Karpas-422 (cell line): ENCODE results near the gene LIMS1. TPM values are rescaled to one million over a fixed set of nuclear protein-coding genes. Genes with fewer than 3 reads are reported as not detected.

Experiments used
- DNase-seq: peaks from one replicate; pipeline ENCODE4 v3.0.0-alpha.2; 2015
- H2AFZ ChIP-seq: fragments of 200-600 bp; sonication (generic); 2 replicates; pipeline ENCODE4 v1.6.1; 2014; ENCODE audit warnings: antibody characterized with exemption, low read length, mixed read lengths
- H3K27ac ChIP-seq: fragments of 200-600 bp; sonication (generic); 2 replicates; pipeline ENCODE4 v1.5.1; 2014; ENCODE audit warnings: mild to moderate bottlenecking, low read length, moderate library complexity
- H3K27me3 ChIP-seq: fragments of 200-600 bp; sonication (generic); 2 replicates; pipeline ENCODE4 v1.6.1; 2014; ENCODE audit warnings: low read length, mixed read lengths
- H3K36me3 ChIP-seq: fragments of 200-600 bp; sonication (generic); 2 replicates; pipeline ENCODE4 v1.6.1; 2014; ENCODE audit warnings: low read length, mixed read lengths; ENCODE audit not compliant: insufficient read depth
- H3K4me1 ChIP-seq: fragments of 200-600 bp; sonication (generic); 2 replicates; pipeline ENCODE4 v1.6.1; 2014; ENCODE audit warnings: mild to moderate bottlenecking, low read length, mixed read lengths
- H3K4me2 ChIP-seq: fragments of 200-600 bp; sonication (generic); 2 replicates; pipeline ENCODE4 v1.6.1; 2014; ENCODE audit warnings: low read length, low read depth, mild to moderate bottlenecking; ENCODE audit not compliant: poor library complexity, severe bottlenecking
- H3K4me3 ChIP-seq: fragments of 200-600 bp; sonication (generic); 2 replicates; pipeline ENCODE4 v1.5.1; 2014; ENCODE audit warnings: mild to moderate bottlenecking, antibody characterized with exemption, low read length, mixed read lengths
- H3K79me2 ChIP-seq: fragments of 200-600 bp; sonication (generic); 2 replicates; pipeline ENCODE4 v1.6.1; 2014; ENCODE audit warnings: mild to moderate bottlenecking, low read length, mixed read lengths
- H3K9ac ChIP-seq: fragments of 200-600 bp; sonication (generic); 2 replicates; pipeline ENCODE4 v1.6.0; 2014; ENCODE audit warnings: low read length
- H3K9me2 ChIP-seq: fragments of 200-600 bp; sonication (generic), shearing (Covaris generic); replicated peaks from 2 replicates; pipeline ENCODE4 v1.6.0; 2014; ENCODE audit warnings: mild to moderate bottlenecking, low read length, moderate library complexity; ENCODE audit not compliant: insufficient read depth
- H3K9me3 ChIP-seq: fragments of 300-700, 200-600 bp; sonication (generic); 2 replicates; pipeline ENCODE4 v1.6.1; 2014; ENCODE audit warnings: low read length, mixed read lengths
- H4K20me1 ChIP-seq: fragments of 200-600 bp; sonication (generic); 2 replicates; pipeline ENCODE4 v1.6.1; 2014; ENCODE audit warnings: mild to moderate bottlenecking, antibody characterized with exemption, low read length, low read depth; ENCODE audit not compliant: insufficient read depth
- total RNA-seq: library from RNA; depleted of rRNA; stranded (reverse); fragments of >200 nt; shearing (Covaris generic); gene quantifications from 2 replicates; pipeline ENCODE4 v1.2.3, GENCODE V29; 2014; ENCODE audit warnings: low replicate concordance

LIMS1 gene
- total RNA-seq, 1 experiment from 2014 or later: 9.7 TPM

- Histone ChIP-seq H3K9me2 (no peaks in the 10 kb centered on the region), H3K4me1 (no peaks in the 10 kb centered on the region), H3K4me3 (no peak overlapping the region), H2AFZ (no peak overlapping the region), H3K9ac (no peak overlapping the region), H4K20me1 (peaks cover 28% of the 10 kb centered on the region), H3K27ac (no peak overlapping the region), H3K27me3 (no peaks in the 10 kb centered on the region), H3K36me3 (no peaks in the 10 kb centered on the region), H3K4me2 (no peak overlapping the region), H3K9me3 (no peaks in the 10 kb centered on the region), H3K79me2 (no peaks in the 10 kb centered on the region)
- no peak for DNase-seq
These were observed 89.3 kb downstream of the LIMS1 start for GRCh38 chr2:108623616-108624015.

GRCh38 chr2:108625186-108625827 lies 91.0 kb downstream of the LIMS1 start:
- H4K20me1 ChIP-seq: peaks cover 25% of the 10 kb centered on the region
- H3K9me2 ChIP-seq: no peaks in the 10 kb centered on the region
- H3K9me3 ChIP-seq: no peaks in the 10 kb centered on the region
- H3K9ac ChIP-seq: no peak overlapping the region
- no peaks in the 10 kb centered on the region for H3K4me1 ChIP-seq
- no peak overlapping the region for H2AFZ ChIP-seq
- H3K79me2 ChIP-seq: no peaks in the 10 kb centered on the region
- H3K36me3 ChIP-seq: no peaks in the 10 kb centered on the region
- no peak for DNase-seq
- no peak overlapping the region for H3K4me2 ChIP-seq
- H3K4me3 ChIP-seq: no peak overlapping the region
- H3K27ac ChIP-seq: no peak overlapping the region
- H3K27me3 ChIP-seq: no peaks in the 10 kb centered on the region

- no peak overlapping the region for H3K4me3 ChIP-seq
- no peaks in the 10 kb centered on the region for H3K4me1 ChIP-seq
These were observed 91.5 kb downstream of the LIMS1 start for GRCh38 chr2:108625828-108626195.

GRCh38 chr2:108626995-108627394 lies 92.7 kb downstream of the LIMS1 start:
- Histone ChIP-seq H3K9me3 (no peaks in the 10 kb centered on the region), H3K4me2 (no peak overlapping the region), H3K4me3 (no peak overlapping the region), H3K27ac (no peak overlapping the region), H3K9ac (no peak overlapping the region), H3K9me2 (no peaks in the 10 kb centered on the region), H3K4me1 (no peaks in the 10 kb centered on the region), H3K27me3 (no peaks in the 10 kb centered on the region), H4K20me1 (peaks cover 31% of the 10 kb centered on the region), H3K79me2 (no peaks in the 10 kb centered on the region), H3K36me3 (no peaks in the 10 kb centered on the region), H2AFZ (no peak overlapping the region)
- no peak for DNase-seq

More at GRCh38 chr2:108625828-108626195, 91.5 kb downstream of the LIMS1 start:
- no peaks in the 10 kb centered on the region for H3K9me2 ChIP-seq
- H3K27me3 ChIP-seq: no peaks in the 10 kb centered on the region
- peaks cover 23% of the 10 kb centered on the region for H4K20me1 ChIP-seq
- no peak overlapping the region for H3K9ac ChIP-seq
- H3K9me3 ChIP-seq: no peaks in the 10 kb centered on the region
- H3K36me3 ChIP-seq: no peaks in the 10 kb centered on the region
- DNase-seq: no peak
- no peaks in the 10 kb centered on the region for H3K79me2 ChIP-seq
- H2AFZ ChIP-seq: no peak overlapping the region
- H3K4me2 ChIP-seq: no peak overlapping the region
- H3K27ac ChIP-seq: no peak overlapping the region

- no peak for DNase-seq
- H4K20me1 ChIP-seq: peaks cover 33% of the 10 kb centered on the region
- H3K27me3 ChIP-seq: no peaks in the 10 kb centered on the region
- no peaks in the 10 kb centered on the region for H3K9me2 ChIP-seq
- H2AFZ ChIP-seq: no peak overlapping the region
- no peak overlapping the region for H3K4me2 ChIP-seq
- H3K4me1 ChIP-seq: no peaks in the 10 kb centered on the region
- H3K9ac ChIP-seq: no peak overlapping the region
- H3K79me2 ChIP-seq: no peaks in the 10 kb centered on the region
- no peaks in the 10 kb centered on the region for H3K9me3 ChIP-seq
- no peak overlapping the region for H3K27ac ChIP-seq
- no peak overlapping the region for H3K4me3 ChIP-seq
- no peaks in the 10 kb centered on the region for H3K36me3 ChIP-seq
These were observed 93.8 kb downstream of the LIMS1 start for GRCh38 chr2:108627911-108628567.

- no peak for DNase-seq
- Histone ChIP-seq H3K4me2 (no peak overlapping the region), H3K4me1 (no peaks in the 10 kb centered on the region), H3K27me3 (no peaks in the 10 kb centered on the region), H3K9me2 (no peaks in the 10 kb centered on the region), H3K4me3 (no peak overlapping the region), H3K27ac (no peak overlapping the region), H3K36me3 (no peaks in the 10 kb centered on the region), H3K79me2 (no peaks in the 10 kb centered on the region), H3K9ac (no peak overlapping the region), H4K20me1 (peaks cover 40% of the 10 kb centered on the region), H3K9me3 (no peaks in the 10 kb centered on the region), H2AFZ (no peak overlapping the region)
These were observed 94.7 kb downstream of the LIMS1 start for GRCh38 chr2:108628936-108629335.

GRCh38 chr2:108629417-108629816 lies 95.1 kb downstream of the LIMS1 start:
- Histone ChIP-seq H3K79me2 (no peaks in the 10 kb centered on the region), H2AFZ (no peak overlapping the region), H3K36me3 (no peaks in the 10 kb centered on the region), H3K4me2 (no peak overlapping the region), H3K27me3 (no peaks in the 10 kb centered on the region), H3K27ac (no peak overlapping the region), H3K9me3 (no peaks in the 10 kb centered on the region), H3K9me2 (no peaks in the 10 kb centered on the region), H3K4me1 (no peaks in the 10 kb centered on the region), H4K20me1 (peaks cover 45% of the 10 kb centered on the region), H3K4me3 (no peak overlapping the region), H3K9ac (no peak overlapping the region)
- DNase-seq: no peak

GRCh38 chr2:108630567-108631405 lies 96.5 kb downstream of the LIMS1 start:
- H3K4me1 ChIP-seq: no peaks in the 10 kb centered on the region

More at GRCh38 chr2:108630567-108631405, 96.5 kb downstream of the LIMS1 start:
- DNase-seq: no peak
- Histone ChIP-seq H3K27me3 (no peaks in the 10 kb centered on the region), H2AFZ (no peak overlapping the region), H3K79me2 (no peaks in the 10 kb centered on the region), H3K9me3 (no peaks in the 10 kb centered on the region), H4K20me1 (peaks cover 51% of the 10 kb centered on the region), H3K4me3 (no peak overlapping the region), H3K9ac (no peak overlapping the region), H3K4me2 (no peak overlapping the region), H3K9me2 (no peaks in the 10 kb centered on the region), H3K36me3 (no peaks in the 10 kb centered on the region), H3K27ac (no peak overlapping the region)
